H9 (cell line): ENCODE results near the gene RAI1. TPM values are rescaled to one million over a fixed set of nuclear protein-coding genes. Genes with fewer than 3 reads are reported as not detected.

Experiments used
- DNase-seq: peaks from one replicate; pipeline ENCODE4 v3.0.0-alpha.2; 2017
- H2AFZ ChIP-seq: one replicate; pipeline ENCODE4 v1.6.1; 2013; ENCODE audit warnings: mild to moderate bottlenecking, low read length, control low read depth, moderate library complexity
- H2AK5ac ChIP-seq: 2 replicates; pipeline ENCODE4 v1.6.1; 2013; ENCODE audit warnings: low read length, control low read depth, mixed read lengths; ENCODE audit not compliant: insufficient read length
- H2BK120ac ChIP-seq: one replicate; pipeline ENCODE4 v1.6.1; 2013; ENCODE audit warnings: low read depth, mild to moderate bottlenecking, low read length, control low read depth, inconsistent platforms; ENCODE audit not compliant: poor library complexity, severe bottlenecking
- H2BK12ac ChIP-seq: 2 replicates; pipeline ENCODE4 v1.6.1; 2013; ENCODE audit warnings: low read length, control low read depth, mixed read lengths, low read depth; ENCODE audit not compliant: insufficient read length
- H2BK15ac ChIP-seq: 2 replicates; pipeline ENCODE4 v1.6.1; 2013; ENCODE audit warnings: low read depth, low read length, control low read depth
- H2BK20ac ChIP-seq: one replicate; pipeline ENCODE4 v1.6.1; 2013; ENCODE audit warnings: low read depth, mild to moderate bottlenecking, low read length, control low read depth, inconsistent platforms; ENCODE audit not compliant: poor library complexity, severe bottlenecking
- H2BK5ac ChIP-seq: 2 replicates; pipeline ENCODE4 v1.6.1; 2013; ENCODE audit warnings: low read length, control low read depth, mixed read lengths; ENCODE audit not compliant: insufficient read length
- H3K14ac ChIP-seq: 2 replicates; pipeline ENCODE4 v1.6.1; 2013; ENCODE audit warnings: low read length, control low read depth; ENCODE audit not compliant: insufficient read depth
- H3K18ac ChIP-seq: 2 replicates; pipeline ENCODE4 v1.6.1; 2013; ENCODE audit warnings: low read depth, mild to moderate bottlenecking, mixed read lengths, low read length, control low read depth; ENCODE audit not compliant: insufficient read length
- H3K23ac ChIP-seq: 2 replicates; pipeline ENCODE4 v1.6.1; 2013; ENCODE audit warnings: low read length, control low read depth, mixed read lengths, low read depth; ENCODE audit not compliant: insufficient read length
- H3K23me2 ChIP-seq: 2 replicates; pipeline ENCODE4 v1.6.1; 2013; ENCODE audit warnings: low read depth, mild to moderate bottlenecking, mixed read lengths, low read length, control low read depth; ENCODE audit not compliant: insufficient read length, poor library complexity, severe bottlenecking
- H3K27ac ChIP-seq: 2 replicates; pipeline ENCODE4 v1.5.1; 2013; ENCODE audit warnings: low read length, control low read depth, mixed read lengths, low read depth; ENCODE audit not compliant: insufficient read length
- H3K27me3 ChIP-seq: 2 replicates; pipeline ENCODE4 v1.6.1; 2013; ENCODE audit warnings: low read length, control low read depth, inconsistent platforms; ENCODE audit not compliant: insufficient read depth
- H3K4ac ChIP-seq: 2 replicates; pipeline ENCODE4 v1.6.1; 2013; ENCODE audit warnings: low read depth, mild to moderate bottlenecking, control low read depth, inconsistent platforms, low read length, moderate library complexity
- H3K4me1 ChIP-seq: 2 replicates; pipeline ENCODE4 v1.6.1; 2013; ENCODE audit warnings: low read length, control low read depth, inconsistent platforms; ENCODE audit not compliant: insufficient read depth
- H3K4me2 ChIP-seq: 2 replicates; pipeline ENCODE4 v1.6.1; 2013; ENCODE audit warnings: low read length, control low read depth, mixed read lengths; ENCODE audit not compliant: insufficient read length, insufficient read depth
- H3K56ac ChIP-seq: 2 replicates; pipeline ENCODE4 v1.6.1; 2013; ENCODE audit warnings: low read depth, mild to moderate bottlenecking, mixed read lengths, low read length, control low read depth; ENCODE audit not compliant: insufficient read length
- H3K79me1 ChIP-seq: 2 replicates; pipeline ENCODE4 v1.6.1; 2013; ENCODE audit warnings: low read depth, mild to moderate bottlenecking, moderate library complexity, low read length, control low read depth, inconsistent platforms; ENCODE audit not compliant: insufficient read depth, poor library complexity, severe bottlenecking
- H3K79me2 ChIP-seq: 2 replicates; pipeline ENCODE4 v1.6.1; 2013; ENCODE audit warnings: low read length, control low read depth, inconsistent platforms; ENCODE audit not compliant: insufficient read depth
- H3K9ac ChIP-seq: 2 replicates; pipeline ENCODE4 v1.6.1; 2013; ENCODE audit warnings: low read length, control low read depth, mixed read lengths; ENCODE audit not compliant: insufficient read length; ENCODE audit errors: extremely low read depth
- H3K9me3 ChIP-seq: one replicate; pipeline ENCODE4 v1.6.1; 2013; ENCODE audit warnings: low read depth, low read length, inconsistent platforms; ENCODE audit not compliant: control insufficient read depth
- H3T11ph ChIP-seq: one replicate; pipeline ENCODE4 v1.6.1; 2013; ENCODE audit warnings: mild to moderate bottlenecking, low read length, control low read depth, inconsistent platforms
- H4K20me1 ChIP-seq: one replicate; pipeline ENCODE4 v1.6.1; 2013; ENCODE audit not compliant: control insufficient read depth, insufficient read length, insufficient read depth
- H4K5ac ChIP-seq: 2 replicates; pipeline ENCODE4 v1.6.1; 2013; ENCODE audit warnings: low read depth, mild to moderate bottlenecking, mixed read lengths, low read length, control low read depth; ENCODE audit not compliant: insufficient read length
- H4K8ac ChIP-seq: replicated peaks from 2 replicates; pipeline ENCODE4 v1.6.1; 2013; ENCODE audit warnings: low read length, control low read depth, mixed read lengths, low read depth; ENCODE audit not compliant: insufficient read length
- H4K91ac ChIP-seq: 2 replicates; pipeline ENCODE4 v1.6.1; 2013; ENCODE audit warnings: low read depth, mild to moderate bottlenecking, moderate library complexity, mixed read lengths, low read length, control low read depth; ENCODE audit not compliant: insufficient read length
- H3K27ac Mint-ChIP-seq, 3 experiments: 2 replicates in 2 of 3; 3 replicates in 1 of 3; pipeline ENCODE4 v1.8.0; 2020 to 2021; ENCODE audit warnings: mixed read lengths in 3 of 3, mild to moderate bottlenecking in 1 of 3, moderate library complexity in 1 of 3
- H3K27me3 Mint-ChIP-seq: 2 replicates; pipeline ENCODE4 v1.8.0; 2021; ENCODE audit warnings: low read depth, mild to moderate bottlenecking, moderate library complexity, mixed read lengths
- H3K36me3 Mint-ChIP-seq, 3 experiments: 2 replicates in 2 of 3; 3 replicates in 1 of 3; pipeline ENCODE4 v1.8.0; 2020 to 2021; ENCODE audit warnings: low read depth in 3 of 3, mixed read lengths in 3 of 3; ENCODE audit not compliant: insufficient read depth in 1 of 3
- H3K4me1 Mint-ChIP-seq, 2 experiments: 2 replicates each; pipeline ENCODE4 v1.8.0; 2020; ENCODE audit warnings: mixed read lengths in 2 of 2
- H3K4me3 Mint-ChIP-seq, 2 experiments: 2 replicates in 1 of 2; 3 replicates in 1 of 2; pipeline ENCODE4 v1.8.0; 2020 to 2021; ENCODE audit warnings: mild to moderate bottlenecking in 2 of 2, mixed read lengths in 2 of 2, moderate library complexity in 1 of 2
- H3K9me3 Mint-ChIP-seq, 2 experiments: 2 replicates in 1 of 2; 3 replicates in 1 of 2; pipeline ENCODE4 v1.8.0; 2020; ENCODE audit warnings: mild to moderate bottlenecking in 2 of 2, mixed read lengths in 2 of 2, moderate library complexity in 1 of 2
- WGBS: extraction: QIAGEN DNeasy Blood & Tissue Kit; methylation state at CpG from one replicate; pipeline ENCODE4 v1.1.7; 2013; ENCODE audit warnings: missing lambda C conversion rate, low lambda C conversion rate, mixed read lengths; ENCODE audit not compliant: insufficient read length; ENCODE audit errors: extremely low coverage; 5-methylcytosine and 5-hydroxymethylcytosine counted together
- total RNA-seq: library from RNA; stranded (reverse); gene quantifications from 2 replicates; pipeline ENCODE4 v1.2.1, GENCODE V29; 2021
- TF ChIP-seq, protein P1 (sequence below): fragments of 200-600 bp; sonication (generic); conservative IDR thresholded peaks from 3 replicates; pipeline ENCODE4 v1.8.0; 2021; ENCODE audit warnings: antibody characterized with exemption, mild to moderate bottlenecking

The RAI1 gene
- total RNA-seq, 1 experiment from 2014 or later, result 1.5 TPM

DNA sequence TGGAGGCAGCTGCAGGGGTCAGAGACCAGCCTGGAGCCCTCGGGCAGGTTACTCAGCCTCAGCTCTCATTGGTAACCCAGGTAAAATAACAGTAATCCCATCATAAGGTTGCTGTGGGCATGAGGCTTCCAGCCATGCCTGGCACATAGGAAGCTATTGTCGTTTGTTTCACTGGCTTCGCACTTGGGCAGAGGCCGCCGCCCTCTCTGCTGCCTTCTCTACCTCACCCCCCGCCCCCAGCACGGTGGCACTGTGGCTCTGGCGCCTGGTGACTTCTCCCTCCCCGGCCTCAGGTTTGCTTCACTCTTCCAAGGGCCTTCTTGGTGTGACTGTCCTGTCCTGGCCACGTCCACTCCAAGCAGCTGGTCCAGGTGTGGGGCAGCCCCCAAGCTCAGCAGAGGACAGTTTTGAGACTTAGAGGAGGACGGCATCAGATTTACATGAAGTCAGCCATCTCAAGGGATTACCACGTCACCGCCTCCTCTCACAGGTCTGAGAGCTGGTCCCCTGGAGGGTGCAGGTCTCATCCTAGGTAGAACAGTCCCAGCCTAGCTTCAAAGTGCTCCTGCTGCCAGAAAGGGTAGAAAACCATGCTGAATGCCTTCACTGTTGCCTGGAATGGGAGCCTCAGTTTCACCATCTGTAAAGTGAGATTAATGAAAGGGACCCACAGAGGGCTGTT, 120.7 kb downstream of the RAI1 start:
- Histone ChIP-seq H3K9ac (no peak overlapping the region), H3K23ac (no peak overlapping the region), H3K9me3 (no peaks in the 10 kb centered on the region), H2BK20ac (no peak overlapping the region), H2BK5ac (no peak overlapping the region), H2BK12ac (no peak overlapping the region), H2AK5ac (no peak overlapping the region), H3K4ac (no peak overlapping the region), H2BK120ac (no peak overlapping the region), H4K8ac (no peak overlapping the region), H3K4me1 (no peaks in the 10 kb centered on the region), H3K27ac (no peak overlapping the region), H3K23me2 (no peaks in the 10 kb centered on the region), H3K27me3 (no peaks in the 10 kb centered on the region; the same call in 1 of the 2 replicates), H3K18ac (no peak overlapping the region), H3K14ac (no peak overlapping the region), H3K56ac (no peak overlapping the region), H3K79me2 (no peaks in the 10 kb centered on the region), H3T11ph (no peak overlapping the region), H2AFZ (no peak overlapping the region), H4K91ac (no peak overlapping the region), H3K79me1 (no peaks in the 10 kb centered on the region), H3K4me2 (no peak overlapping the region), H4K20me1 (no peaks in the 10 kb centered on the region), H2BK15ac (no peak overlapping the region), H4K5ac (no peak overlapping the region)
- no peaks in the 10 kb centered on the region; a peak in 1 of 5 replicates for H3K9me3 Mint-ChIP-seq
- H3K4me3 Mint-ChIP-seq, result no peak overlapping the region
- WGBS, result no CpG with 5 or more reads among the region's 13 CpGs
- peaks cover 37% of the 10 kb centered on the region for H3K27me3 Mint-ChIP-seq
- TF ChIP-seq, protein P1, sequence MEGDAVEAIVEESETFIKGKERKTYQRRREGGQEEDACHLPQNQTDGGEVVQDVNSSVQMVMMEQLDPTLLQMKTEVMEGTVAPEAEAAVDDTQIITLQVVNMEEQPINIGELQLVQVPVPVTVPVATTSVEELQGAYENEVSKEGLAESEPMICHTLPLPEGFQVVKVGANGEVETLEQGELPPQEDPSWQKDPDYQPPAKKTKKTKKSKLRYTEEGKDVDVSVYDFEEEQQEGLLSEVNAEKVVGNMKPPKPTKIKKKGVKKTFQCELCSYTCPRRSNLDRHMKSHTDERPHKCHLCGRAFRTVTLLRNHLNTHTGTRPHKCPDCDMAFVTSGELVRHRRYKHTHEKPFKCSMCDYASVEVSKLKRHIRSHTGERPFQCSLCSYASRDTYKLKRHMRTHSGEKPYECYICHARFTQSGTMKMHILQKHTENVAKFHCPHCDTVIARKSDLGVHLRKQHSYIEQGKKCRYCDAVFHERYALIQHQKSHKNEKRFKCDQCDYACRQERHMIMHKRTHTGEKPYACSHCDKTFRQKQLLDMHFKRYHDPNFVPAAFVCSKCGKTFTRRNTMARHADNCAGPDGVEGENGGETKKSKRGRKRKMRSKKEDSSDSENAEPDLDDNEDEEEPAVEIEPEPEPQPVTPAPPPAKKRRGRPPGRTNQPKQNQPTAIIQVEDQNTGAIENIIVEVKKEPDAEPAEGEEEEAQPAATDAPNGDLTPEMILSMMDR, result no peak
- H3K27ac Mint-ChIP-seq, result no peak overlapping the region
- peaks cover 11 to 26% of the 10 kb centered on the region in 2 experiments for H3K4me1 Mint-ChIP-seq
- no peak for DNase-seq
- H3K36me3 Mint-ChIP-seq, result no peaks in the 10 kb centered on the region; a peak in 1 of 7 replicates
